GM13977 (cell line): Measurements from ENCODE around the gene RAPGEF2.

Experiments used
- DNase-seq: peaks from one replicate; pipeline ENCODE4 v3.0.0; 2012; ENCODE audit warnings: low spot score
- CTCF ChIP-seq: IDR thresholded peaks from 2 replicates; pipeline ENCODE4 v1.5.1; 2012; ENCODE audit warnings: mild to moderate bottlenecking, control low read depth; ENCODE audit not compliant: insufficient read depth; ENCODE audit errors: extremely low read depth, missing control alignments
- in situ Hi-C: fragments of 300-500 bp; cut with MboI; formaldehyde crosslinking; loops from one replicate; pipeline ENCODE4 v1.12.0; 2022; ENCODE audit warnings: low sequenced_read_pairs, low pct_unique_long_range_greater_than_20kb, mixed read lengths, inconsistent platforms; ENCODE audit not compliant: unreplicated experiment

Gene RAPGEF2

GRCh38 chr4:159344877-159345276, 242.0 kb downstream of the RAPGEF2 start:
- DNase-seq, result no peak
- in situ Hi-C loops, result no loop called here

DNA sequence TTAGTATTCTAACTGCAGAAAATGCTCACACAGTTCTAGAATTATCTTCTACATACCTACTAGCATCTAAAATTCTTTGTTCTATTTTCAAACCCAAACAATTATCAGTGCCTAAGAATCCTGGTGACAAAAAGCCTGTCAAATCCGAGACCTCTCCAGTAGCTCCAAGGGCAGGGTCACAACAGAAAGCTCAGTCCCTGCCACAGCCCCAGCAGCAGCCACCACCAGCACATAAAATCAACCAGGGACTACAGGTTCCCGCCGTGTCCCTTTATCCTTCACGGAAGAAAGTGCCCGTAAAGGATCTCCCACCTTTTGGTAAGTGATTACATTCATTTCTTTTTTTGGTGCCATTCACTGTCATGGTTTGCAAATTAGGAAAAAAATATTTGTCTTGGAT, 243.8 kb downstream of the RAPGEF2 start:
- in situ Hi-C loops, result no loop called here
- no peak for TF ChIP-seq CTCF
- no peak for DNase-seq

More at GRCh38 chr4:159344877-159345276, 242.0 kb downstream of the RAPGEF2 start:
- TF ChIP-seq CTCF, result no peak

- DNase-seq, result no peak
- in situ Hi-C loops, result no loop called here
- no peak for TF ChIP-seq CTCF
Observed at GRCh38 chr4:159347813-159348212, 244.9 kb downstream of the RAPGEF2 start.

- in situ Hi-C loops, result no loop called here
- TF ChIP-seq CTCF, result no peak
- DNase-seq, result no peak
Observed at GRCh38 chr4:159349332-159349731, 246.5 kb downstream of the RAPGEF2 start.

DNA sequence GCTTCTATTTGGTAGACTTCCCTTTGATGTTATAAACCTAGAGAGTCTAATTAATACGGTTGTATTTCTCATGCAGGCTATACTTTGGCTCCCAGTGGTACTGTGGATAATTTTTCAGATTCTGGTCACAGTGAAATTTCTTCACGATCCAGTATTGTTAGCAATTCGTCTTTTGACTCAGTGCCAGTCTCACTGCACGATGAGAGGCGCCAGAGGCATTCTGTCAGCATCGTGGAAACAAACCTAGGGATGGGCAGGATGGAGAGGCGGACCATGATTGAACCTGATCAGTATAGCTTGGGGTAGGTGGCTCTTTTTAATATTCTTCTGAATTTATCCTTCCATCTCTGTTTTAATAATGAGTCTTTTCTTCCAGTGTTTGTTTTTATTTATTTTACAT, 249.7 kb downstream of the RAPGEF2 start:
- no peak for TF ChIP-seq CTCF
- in situ Hi-C loops, result no loop called here

GRCh38 chr4:159353422-159354116, 250.7 kb downstream of the RAPGEF2 start:
- DNase-seq, result no peak
- TF ChIP-seq CTCF, result no peak
- in situ Hi-C loops, result no loop called here

More for the DNA sequence above, 249.7 kb downstream of the RAPGEF2 start:
- no peak for DNase-seq
